ENCODE data around the gene CSRNP3.

GRCh38 chr2:165686800-165687199 is 217.3 kb downstream of the CSRNP3 start:
- TF ChIP-seq CTCF (IDR thresholded peaks at IDR 0.05): no peak
- TF ChIP-seq EP300 (IDR thresholded peaks at IDR 0.05): no peak
- no peak for TF ChIP-seq POLR2A (IDR thresholded peaks at IDR 0.05)

Data from sigmoid colon (tissue), 4 donors.